H9 (cell line): ENCODE results near the gene NEDD4L. TPM values are rescaled to one million over a fixed set of nuclear protein-coding genes. Genes with fewer than 3 reads are reported as not detected.

Source experiments
- DNase-seq: peaks from one replicate; pipeline ENCODE4 v3.0.0-alpha.2; 2017
- H2AFZ ChIP-seq: one replicate; pipeline ENCODE4 v1.6.1; 2013; ENCODE audit warnings: mild to moderate bottlenecking, low read length, control low read depth, moderate library complexity
- H2AK5ac ChIP-seq: 2 replicates; pipeline ENCODE4 v1.6.1; 2013; ENCODE audit warnings: low read length, control low read depth, mixed read lengths; ENCODE audit not compliant: insufficient read length
- H2BK120ac ChIP-seq: one replicate; pipeline ENCODE4 v1.6.1; 2013; ENCODE audit warnings: low read depth, mild to moderate bottlenecking, low read length, control low read depth, inconsistent platforms; ENCODE audit not compliant: poor library complexity, severe bottlenecking
- H2BK12ac ChIP-seq: 2 replicates; pipeline ENCODE4 v1.6.1; 2013; ENCODE audit warnings: low read length, control low read depth, mixed read lengths, low read depth; ENCODE audit not compliant: insufficient read length
- H2BK15ac ChIP-seq: 2 replicates; pipeline ENCODE4 v1.6.1; 2013; ENCODE audit warnings: low read depth, low read length, control low read depth
- H2BK20ac ChIP-seq: one replicate; pipeline ENCODE4 v1.6.1; 2013; ENCODE audit warnings: low read depth, mild to moderate bottlenecking, low read length, control low read depth, inconsistent platforms; ENCODE audit not compliant: poor library complexity, severe bottlenecking
- H2BK5ac ChIP-seq: 2 replicates; pipeline ENCODE4 v1.6.1; 2013; ENCODE audit warnings: low read length, control low read depth, mixed read lengths; ENCODE audit not compliant: insufficient read length
- H3K14ac ChIP-seq: 2 replicates; pipeline ENCODE4 v1.6.1; 2013; ENCODE audit warnings: low read length, control low read depth; ENCODE audit not compliant: insufficient read depth
- H3K18ac ChIP-seq: 2 replicates; pipeline ENCODE4 v1.6.1; 2013; ENCODE audit warnings: low read depth, mild to moderate bottlenecking, mixed read lengths, low read length, control low read depth; ENCODE audit not compliant: insufficient read length
- H3K23ac ChIP-seq: 2 replicates; pipeline ENCODE4 v1.6.1; 2013; ENCODE audit warnings: low read length, control low read depth, mixed read lengths, low read depth; ENCODE audit not compliant: insufficient read length
- H3K23me2 ChIP-seq: 2 replicates; pipeline ENCODE4 v1.6.1; 2013; ENCODE audit warnings: low read depth, mild to moderate bottlenecking, mixed read lengths, low read length, control low read depth; ENCODE audit not compliant: insufficient read length, poor library complexity, severe bottlenecking
- H3K27ac ChIP-seq: 2 replicates; pipeline ENCODE4 v1.5.1; 2013; ENCODE audit warnings: low read length, control low read depth, mixed read lengths, low read depth; ENCODE audit not compliant: insufficient read length
- H3K27me3 ChIP-seq: 2 replicates; pipeline ENCODE4 v1.6.1; 2013; ENCODE audit warnings: low read length, control low read depth, inconsistent platforms; ENCODE audit not compliant: insufficient read depth
- H3K4ac ChIP-seq: 2 replicates; pipeline ENCODE4 v1.6.1; 2013; ENCODE audit warnings: low read depth, mild to moderate bottlenecking, control low read depth, inconsistent platforms, low read length, moderate library complexity
- H3K4me1 ChIP-seq: 2 replicates; pipeline ENCODE4 v1.6.1; 2013; ENCODE audit warnings: low read length, control low read depth, inconsistent platforms; ENCODE audit not compliant: insufficient read depth
- H3K4me2 ChIP-seq: 2 replicates; pipeline ENCODE4 v1.6.1; 2013; ENCODE audit warnings: low read length, control low read depth, mixed read lengths; ENCODE audit not compliant: insufficient read length, insufficient read depth
- H3K56ac ChIP-seq: 2 replicates; pipeline ENCODE4 v1.6.1; 2013; ENCODE audit warnings: low read depth, mild to moderate bottlenecking, mixed read lengths, low read length, control low read depth; ENCODE audit not compliant: insufficient read length
- H3K79me1 ChIP-seq: 2 replicates; pipeline ENCODE4 v1.6.1; 2013; ENCODE audit warnings: low read depth, mild to moderate bottlenecking, moderate library complexity, low read length, control low read depth, inconsistent platforms; ENCODE audit not compliant: insufficient read depth, poor library complexity, severe bottlenecking
- H3K79me2 ChIP-seq: 2 replicates; pipeline ENCODE4 v1.6.1; 2013; ENCODE audit warnings: low read length, control low read depth, inconsistent platforms; ENCODE audit not compliant: insufficient read depth
- H3K9ac ChIP-seq: 2 replicates; pipeline ENCODE4 v1.6.1; 2013; ENCODE audit warnings: low read length, control low read depth, mixed read lengths; ENCODE audit not compliant: insufficient read length; ENCODE audit errors: extremely low read depth
- H3K9me3 ChIP-seq: one replicate; pipeline ENCODE4 v1.6.1; 2013; ENCODE audit warnings: low read depth, low read length, inconsistent platforms; ENCODE audit not compliant: control insufficient read depth
- H3T11ph ChIP-seq: one replicate; pipeline ENCODE4 v1.6.1; 2013; ENCODE audit warnings: mild to moderate bottlenecking, low read length, control low read depth, inconsistent platforms
- H4K20me1 ChIP-seq: one replicate; pipeline ENCODE4 v1.6.1; 2013; ENCODE audit not compliant: control insufficient read depth, insufficient read length, insufficient read depth
- H4K5ac ChIP-seq: 2 replicates; pipeline ENCODE4 v1.6.1; 2013; ENCODE audit warnings: low read depth, mild to moderate bottlenecking, mixed read lengths, low read length, control low read depth; ENCODE audit not compliant: insufficient read length
- H4K8ac ChIP-seq: replicated peaks from 2 replicates; pipeline ENCODE4 v1.6.1; 2013; ENCODE audit warnings: low read length, control low read depth, mixed read lengths, low read depth; ENCODE audit not compliant: insufficient read length
- H4K91ac ChIP-seq: 2 replicates; pipeline ENCODE4 v1.6.1; 2013; ENCODE audit warnings: low read depth, mild to moderate bottlenecking, moderate library complexity, mixed read lengths, low read length, control low read depth; ENCODE audit not compliant: insufficient read length
- H3K27ac Mint-ChIP-seq, 3 experiments: 2 replicates in 2 of 3; 3 replicates in 1 of 3; pipeline ENCODE4 v1.8.0; 2020 to 2021; ENCODE audit warnings: mixed read lengths in 3 of 3, mild to moderate bottlenecking in 1 of 3, moderate library complexity in 1 of 3
- H3K27me3 Mint-ChIP-seq: 2 replicates; pipeline ENCODE4 v1.8.0; 2021; ENCODE audit warnings: low read depth, mild to moderate bottlenecking, moderate library complexity, mixed read lengths
- H3K36me3 Mint-ChIP-seq, 3 experiments: 2 replicates in 2 of 3; 3 replicates in 1 of 3; pipeline ENCODE4 v1.8.0; 2020 to 2021; ENCODE audit warnings: low read depth in 3 of 3, mixed read lengths in 3 of 3; ENCODE audit not compliant: insufficient read depth in 1 of 3
- H3K4me1 Mint-ChIP-seq, 2 experiments: 2 replicates each; pipeline ENCODE4 v1.8.0; 2020; ENCODE audit warnings: mixed read lengths in 2 of 2
- H3K4me3 Mint-ChIP-seq, 2 experiments: 2 replicates in 1 of 2; 3 replicates in 1 of 2; pipeline ENCODE4 v1.8.0; 2020 to 2021; ENCODE audit warnings: mild to moderate bottlenecking in 2 of 2, mixed read lengths in 2 of 2, moderate library complexity in 1 of 2
- H3K9me3 Mint-ChIP-seq, 2 experiments: 2 replicates in 1 of 2; 3 replicates in 1 of 2; pipeline ENCODE4 v1.8.0; 2020; ENCODE audit warnings: mild to moderate bottlenecking in 2 of 2, mixed read lengths in 2 of 2, moderate library complexity in 1 of 2
- WGBS: extraction: QIAGEN DNeasy Blood & Tissue Kit; methylation state at CpG from one replicate; pipeline ENCODE4 v1.1.7; 2013; ENCODE audit warnings: missing lambda C conversion rate, low lambda C conversion rate, mixed read lengths; ENCODE audit not compliant: insufficient read length; ENCODE audit errors: extremely low coverage; 5-methylcytosine and 5-hydroxymethylcytosine counted together
- total RNA-seq: library from RNA; stranded (reverse); gene quantifications from 2 replicates; pipeline ENCODE4 v1.2.1, GENCODE V29; 2021
- TF ChIP-seq, protein P1 (sequence below): fragments of 200-600 bp; sonication (generic); conservative IDR thresholded peaks from 3 replicates; pipeline ENCODE4 v1.8.0; 2021; ENCODE audit warnings: antibody characterized with exemption, mild to moderate bottlenecking

NEDD4L gene
- total RNA-seq, 1 experiment from 2014 or later, result 76.3 TPM

DNA sequence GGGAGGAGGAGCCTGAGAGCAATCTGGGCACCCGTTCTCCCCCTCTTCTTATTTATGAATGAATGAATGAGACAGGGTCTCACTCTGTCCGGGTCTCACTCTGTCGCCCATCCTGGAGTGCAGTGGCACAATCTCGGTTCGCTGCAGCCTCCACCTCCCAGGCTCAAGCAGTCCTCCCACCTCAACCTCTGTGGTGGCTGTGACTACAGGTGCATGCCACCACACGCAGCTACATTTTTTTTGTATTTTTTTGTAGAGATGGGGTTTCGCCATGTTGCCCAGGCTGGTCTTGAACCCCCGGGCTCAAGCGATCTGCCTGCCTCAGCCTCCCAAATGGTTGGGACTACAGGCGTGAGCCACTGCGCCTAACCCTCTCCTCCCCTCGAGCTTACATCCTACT, 198.4 kb downstream of the NEDD4L start:
- TF ChIP-seq, protein P1, sequence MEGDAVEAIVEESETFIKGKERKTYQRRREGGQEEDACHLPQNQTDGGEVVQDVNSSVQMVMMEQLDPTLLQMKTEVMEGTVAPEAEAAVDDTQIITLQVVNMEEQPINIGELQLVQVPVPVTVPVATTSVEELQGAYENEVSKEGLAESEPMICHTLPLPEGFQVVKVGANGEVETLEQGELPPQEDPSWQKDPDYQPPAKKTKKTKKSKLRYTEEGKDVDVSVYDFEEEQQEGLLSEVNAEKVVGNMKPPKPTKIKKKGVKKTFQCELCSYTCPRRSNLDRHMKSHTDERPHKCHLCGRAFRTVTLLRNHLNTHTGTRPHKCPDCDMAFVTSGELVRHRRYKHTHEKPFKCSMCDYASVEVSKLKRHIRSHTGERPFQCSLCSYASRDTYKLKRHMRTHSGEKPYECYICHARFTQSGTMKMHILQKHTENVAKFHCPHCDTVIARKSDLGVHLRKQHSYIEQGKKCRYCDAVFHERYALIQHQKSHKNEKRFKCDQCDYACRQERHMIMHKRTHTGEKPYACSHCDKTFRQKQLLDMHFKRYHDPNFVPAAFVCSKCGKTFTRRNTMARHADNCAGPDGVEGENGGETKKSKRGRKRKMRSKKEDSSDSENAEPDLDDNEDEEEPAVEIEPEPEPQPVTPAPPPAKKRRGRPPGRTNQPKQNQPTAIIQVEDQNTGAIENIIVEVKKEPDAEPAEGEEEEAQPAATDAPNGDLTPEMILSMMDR, result no peak
- Histone ChIP-seq H3K79me2 (no peaks in the 10 kb centered on the region; the same call in 1 of the 2 replicates), H4K8ac (no peak overlapping the region), H2BK15ac (no peak overlapping the region), H2BK5ac (no peak overlapping the region), H3K18ac (no peak overlapping the region), H3K23ac (no peak overlapping the region), H3K9me3 (no peaks in the 10 kb centered on the region), H3K56ac (no peak overlapping the region), H2AK5ac (no peak overlapping the region), H2BK120ac (no peak overlapping the region), H2BK20ac (no peak overlapping the region), H3K4ac (no peak overlapping the region), H3K27ac (no peak overlapping the region), H3K4me2 (no peak overlapping the region), H3K23me2 (no peaks in the 10 kb centered on the region), H3K4me1 (no peaks in the 10 kb centered on the region; the same call in 1 of the 2 replicates), H2AFZ (no peak overlapping the region), H3K14ac (no peak overlapping the region), H3K27me3 (no peaks in the 10 kb centered on the region), H2BK12ac (no peak overlapping the region), H4K20me1 (no peaks in the 10 kb centered on the region), H4K5ac (no peak overlapping the region), H3T11ph (no peak overlapping the region), H3K79me1 (peaks cover 3% of the 10 kb centered on the region), H3K9ac (no peak overlapping the region), H4K91ac (no peak overlapping the region)
- H3K27ac Mint-ChIP-seq, result peak overlapping the region in 1 of 3 experiments; percentile 76; a peak in 2 of 7 replicates
- peaks cover 22 to 24% of the 10 kb centered on the region in 2 experiments for H3K4me1 Mint-ChIP-seq
- no peaks in the 10 kb centered on the region for H3K27me3 Mint-ChIP-seq
- no peaks in the 10 kb centered on the region for H3K36me3 Mint-ChIP-seq
- no peak for DNase-seq
- H3K4me3 Mint-ChIP-seq, result no peak overlapping the region
- WGBS, result no CpG with 5 or more reads among the region's 12 CpGs
- H3K9me3 Mint-ChIP-seq, result no peaks in the 10 kb centered on the region
